Heart right ventricle (tissue), 16 donors: ENCODE measurements around the gene OR8K3. TPM values are rescaled to one million over a fixed set of nuclear protein-coding genes. Genes with fewer than 3 reads are reported as not detected.

Experiments used
- ATAC-seq, 8 donors: fragments of 200-7000 bp; cut with Tn5 transposase; one replicate each; pipeline ENCODE4 v1.9.1; 2020; ENCODE audit warnings: mild to moderate bottlenecking in 8 of 8, moderate library complexity in 8 of 8, moderate number of reproducible peaks in 1 of 8
- DNase-seq, 2 donors: peaks; one replicate each; pipeline ENCODE4 v3.0.0-alpha.2; 2020
- H3K27ac ChIP-seq, 10 donors: fragments of 200-600 bp; sonication (generic) in 2 of 10; one replicate each; pipeline versions ENCODE4 v1.5.0 to v1.8.0; 2020 to 2022; ENCODE audit warnings: mild to moderate bottlenecking in 3 of 10
- H3K27me3 ChIP-seq, 7 donors: fragments of 200-600 bp; one replicate each; pipeline ENCODE4 v1.8.0; 2021 to 2022; ENCODE audit warnings: mild to moderate bottlenecking in 2 of 7
- H3K36me3 ChIP-seq, 9 donors: fragments of 200-600 bp; sonication (generic) in 1 of 9; one replicate each; pipeline versions ENCODE4 v1.5.0 to v1.8.0; 2020 to 2022; ENCODE audit warnings: mild to moderate bottlenecking in 2 of 9
- H3K4me1 ChIP-seq, 9 donors: fragments of 200-600 bp; sonication (generic) in 1 of 9; one replicate each; pipeline versions ENCODE4 v1.5.0 to v1.8.0; 2020 to 2022; ENCODE audit warnings: mild to moderate bottlenecking in 4 of 9
- H3K4me3 ChIP-seq, 10 donors: fragments of 200-600 bp; sonication (generic) in 2 of 10; one replicate each; pipeline versions ENCODE4 v1.5.0 to v1.8.0; 2020 to 2022; ENCODE audit warnings: mild to moderate bottlenecking in 7 of 10, moderate library complexity in 2 of 10
- H3K9me3 ChIP-seq, 11 donors: fragments of 200-600 bp in 10 of 11; sonication (generic) in 2 of 11; one replicate each; pipeline versions ENCODE4 v1.5.0 to v1.8.0; 2013 to 2022; ENCODE audit warnings: mild to moderate bottlenecking in 2 of 11, control low read depth in 1 of 11, moderate library complexity in 1 of 11
- CTCF ChIP-seq, 9 donors: fragments of 200-600 bp; sonication (generic) in 2 of 9; IDR thresholded peaks; one replicate each; pipeline versions ENCODE4 v1.5.0 to v1.8.0; 2021 to 2022; ENCODE audit warnings: antibody characterized with exemption in 9 of 9, mild to moderate bottlenecking in 5 of 9, moderate library complexity in 1 of 9
- WGBS, 2 donors: extraction: QIAGEN DNeasy Blood & Tissue Kit; methylation state at CpG; one replicate each; pipeline ENCODE4 v1.1.7; 2013; ENCODE audit warnings: inconsistent platforms in 1 of 2; 5-methylcytosine and 5-hydroxymethylcytosine counted together
- intact Hi-C, 10 donors: fragments of 100-400 bp; cut with DNase I; formaldehyde crosslinking; loops; one replicate each; pipeline versions ENCODE4 v1.11.1 to v1.14.2; 2022
- polyA plus RNA-seq, 2 donors: library from polyadenylated mRNA; stranded (reverse); fragments of 200-250 nt; gene quantifications; one replicate each; pipeline ENCODE4 v1.2.3, GENCODE V29; 2013
- total RNA-seq, 10 donors: library from RNA; stranded (reverse); fragmentation: NEBNext Ultra II Directional in 3 of 10; extraction: Animal tissue kit (Norgen Biotek cat#: 25700) in 3 of 10; gene quantifications; one replicate each; pipeline versions ENCODE4 v1.2.1 to v1.2.4, GENCODE V29; 2021 to 2023
- donor health status: Arrhythmogenic right ventricular cardiomyopathy.
- donor health status: ischemic (EF 13 %, LVEDD 7.1; RV severe dilation, severe dysfunction).
- donor health status: healthy with polysubstance abuse.
- donor health status: DM: no; HTN: yes; CAD: no.
- donor health status: DM: no; HTN: no; CAD: no.
- donor health status: ischemic (EF 25% LVEDD 6.9; RV normal size, moderate dysfunction).
- donor health status: ischemic (EF 25% LVEDD 5.7; RV mildly dilated, moderate dysfunction).
- donor health status: healthy.
- donor health status: DM: yes; HTN: yes; CAD: no.
- donor health status: Ischemic cardiomyopathy.
- donor health status: ischemic (EF 35%, LVEDD 5.7; RV mildly dilated, moderate dysfunction).
- donor health status: nonischemic (EF 11% LVEDD 7.7; RV severe dilation, severe dysfunction).
- donor health status: DM: yes; HTN: yes; CAD: no.
- donor health status: PGD.
- donor health status: ischemic (EF 29% LVEDD 5.4; RV normal size, mild dysfunction).
- donor health status: nonischemic (EF 23%, LVEDD 6.1; RV moderate dilation, normal function).

Gene OR8K3
- total and polyA plus RNA-seq, 12 donors: not detected

GRCh38 chr11:56340289-56340688 is 25.3 kb downstream of the OR8K3 start:
- intact Hi-C loops: no loop called here
- TF ChIP-seq CTCF (IDR thresholded peaks at IDR 0.05): no peak
- DNase-seq (no peak), ATAC-seq (no peak)
- no peaks in the 10 kb centered on the region for H3K36me3 ChIP-seq
- H3K9me3 ChIP-seq: peaks cover 0 to 30% (median 2%) of the 10 kb centered on the region in 11 donors
- H3K27ac ChIP-seq: no peak overlapping the region
- no peaks in the 10 kb centered on the region for H3K27me3 ChIP-seq
- no peak overlapping the region for H3K4me3 ChIP-seq
- no peaks in the 10 kb centered on the region for H3K4me1 ChIP-seq

- ATAC-seq: no peak
- intact Hi-C loops: no loop called here
- Histone ChIP-seq H3K36me3 (no peaks in the 10 kb centered on the region), H3K4me1 (no peaks in the 10 kb centered on the region), H3K27ac (no peak within 1 kb of the TSS), H3K9me3 (peaks cover 0 to 17% (median 0%) of the 10 kb centered on the region in 11 donors), H3K4me3 (no peak within 1 kb of the TSS), H3K27me3 (no peaks in the 10 kb centered on the region)
- no peak for DNase-seq
- no peak for TF ChIP-seq CTCF (IDR thresholded peaks at IDR 0.05)
- 88 to 90% methylated on average over 1 of the region's 1 CpG for WGBS, 2 donors
These were observed 30.8 kb downstream of the OR8K3 start, which contains the start of gene OR8K1 for GRCh38 chr11:56345739-56346138. Gene OR8K1 (plus strand): TSS chr11:56346039. CDS start chr11:56346039, 0 bp downstream.

GRCh38 chr11:56353991-56354390 is 39.0 kb downstream of the OR8K3 start, which contains the start of gene OR8J1:
Gene OR8J1 (plus strand): TSS chr11:56354291. CDS start chr11:56360247, 5,956 bp downstream.
- 34 to 84% methylated on average over 2 of the region's 2 CpGs for WGBS, 2 donors
- DNase-seq (no peak), ATAC-seq (no peak)
- TF ChIP-seq CTCF (IDR thresholded peaks at IDR 0.05): no peak
- H3K27me3 ChIP-seq: no peaks in the 10 kb centered on the region
- H3K27ac ChIP-seq: no peak within 1 kb of the TSS
- H3K4me3 ChIP-seq: no peak within 1 kb of the TSS
- intact Hi-C loops: no loop called here
- no peaks in the 10 kb centered on the region for H3K4me1 ChIP-seq
- no peaks in the 10 kb centered on the region for H3K36me3 ChIP-seq
- H3K9me3 ChIP-seq: no peaks in the 10 kb centered on the region

Other genes starting within 250 kb of the OR8K3 start
- not detected for gene OR8I2, start 221.8 kb upstream of the OR8K3 start, total RNA-seq
- gene OR8I2, start 221.8 kb upstream of the OR8K3 start, polyA plus RNA-seq: not detected
- not detected for gene OR8H2, start 211.5 kb upstream of the OR8K3 start, total RNA-seq
- gene OR8H2, start 211.5 kb upstream of the OR8K3 start, polyA plus RNA-seq: not detected
- not detected for gene OR8H3, start 192.8 kb upstream of the OR8K3 start, total RNA-seq
- gene OR8H3, start 192.8 kb upstream of the OR8K3 start, polyA plus RNA-seq: not detected
- not detected for gene OR8J3, start 174.9 kb upstream of the OR8K3 start, total RNA-seq
- not detected for gene OR8J3, start 174.9 kb upstream of the OR8K3 start, polyA plus RNA-seq
- not detected for gene OR8K5, start 154.8 kb upstream of the OR8K3 start, total RNA-seq
- gene OR8K5, start 154.8 kb upstream of the OR8K3 start, polyA plus RNA-seq: not detected
- gene OR5J2, start 138.5 kb upstream of the OR8K3 start, total RNA-seq: not detected
- gene OR5J2, start 138.5 kb upstream of the OR8K3 start, polyA plus RNA-seq: not detected
- not detected for gene OR5T2, start 80.9 kb upstream of the OR8K3 start, total RNA-seq
- not detected for gene OR5T2, start 80.9 kb upstream of the OR8K3 start, polyA plus RNA-seq
- not detected for gene OR5T3, start 62.9 kb upstream of the OR8K3 start, total RNA-seq
- not detected for gene OR5T3, start 62.9 kb upstream of the OR8K3 start, polyA plus RNA-seq
- not detected for gene OR5T1, start 41.0 kb upstream of the OR8K3 start, total RNA-seq
- gene OR5T1, start 41.0 kb upstream of the OR8K3 start, polyA plus RNA-seq: not detected
- not detected for gene OR8H1, start 22.9 kb upstream of the OR8K3 start, total RNA-seq
- not detected for gene OR8H1, start 22.9 kb upstream of the OR8K3 start, polyA plus RNA-seq
- gene OR8K1, start 30.9 kb downstream of the OR8K3 start, total RNA-seq: not detected
- not detected for gene OR8K1, start 30.9 kb downstream of the OR8K3 start, polyA plus RNA-seq
- gene OR8J1, start 39.1 kb downstream of the OR8K3 start, total RNA-seq: not detected
- gene OR8J1, start 39.1 kb downstream of the OR8K3 start, polyA plus RNA-seq: not detected
- gene OR8U1, start 60.5 kb downstream of the OR8K3 start, total RNA-seq: not detected
- not detected for gene OR8U1, start 60.5 kb downstream of the OR8K3 start, polyA plus RNA-seq
- not detected for gene OR5AL1, start 97.6 kb downstream of the OR8K3 start, total RNA-seq
- gene OR5AL1, start 97.6 kb downstream of the OR8K3 start, polyA plus RNA-seq: not detected
- gene OR5M3, start 158.2 kb downstream of the OR8K3 start, total RNA-seq: not detected
- gene OR5M3, start 158.2 kb downstream of the OR8K3 start, polyA plus RNA-seq: not detected
- not detected for gene OR5M8, start 176.2 kb downstream of the OR8K3 start, total RNA-seq
- not detected for gene OR5M8, start 176.2 kb downstream of the OR8K3 start, polyA plus RNA-seq
- not detected for gene OR5M11, start 228.1 kb downstream of the OR8K3 start, total RNA-seq
- not detected for gene OR5M11, start 228.1 kb downstream of the OR8K3 start, polyA plus RNA-seq